Measurements from ENCODE around the gene ALG14.
"Not testable (repeated sequence)": the region's sequence is repeated elsewhere in the genome, so short reads cannot be mapped to it uniquely, and the experiment has no call there.

Gene ALG14

DNA sequence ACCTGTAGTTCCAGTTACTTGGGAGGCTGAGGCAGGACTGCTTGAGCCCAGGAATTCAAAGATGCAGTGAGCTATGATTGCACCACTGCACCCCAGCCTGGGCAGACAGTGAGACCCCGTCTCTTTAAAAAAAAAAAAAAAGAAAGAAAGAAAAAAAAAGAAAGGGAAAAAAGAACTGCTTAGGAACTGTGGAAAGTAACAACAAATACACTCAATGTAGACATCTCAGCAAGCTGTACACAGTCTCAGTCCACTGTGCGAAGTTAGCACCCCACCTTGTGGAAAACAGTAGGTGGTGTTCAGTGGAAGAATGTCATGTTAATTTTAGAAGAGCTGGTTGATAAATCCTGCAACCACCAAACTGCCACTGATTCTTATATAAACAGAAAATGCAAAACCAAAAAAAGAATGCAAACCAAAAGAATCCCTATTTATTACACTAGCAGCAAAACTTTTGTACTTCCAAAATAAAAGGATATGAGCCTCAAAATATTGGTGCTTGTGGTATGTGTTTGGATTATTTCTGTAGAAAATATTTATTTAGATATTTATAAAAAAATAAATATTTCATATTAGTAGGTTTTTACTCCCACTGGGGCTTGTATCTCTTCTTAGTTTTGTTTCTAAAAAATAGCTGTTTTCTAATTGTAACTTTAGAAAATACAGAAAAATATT is 31.1 kb downstream of the ALG14 start:
- DNase-seq: peak; percentile 6 to 8

GRCh38 chr1:95040032-95040525 is 32.7 kb downstream of the ALG14 start:
- no peak for DNase-seq

DNA sequence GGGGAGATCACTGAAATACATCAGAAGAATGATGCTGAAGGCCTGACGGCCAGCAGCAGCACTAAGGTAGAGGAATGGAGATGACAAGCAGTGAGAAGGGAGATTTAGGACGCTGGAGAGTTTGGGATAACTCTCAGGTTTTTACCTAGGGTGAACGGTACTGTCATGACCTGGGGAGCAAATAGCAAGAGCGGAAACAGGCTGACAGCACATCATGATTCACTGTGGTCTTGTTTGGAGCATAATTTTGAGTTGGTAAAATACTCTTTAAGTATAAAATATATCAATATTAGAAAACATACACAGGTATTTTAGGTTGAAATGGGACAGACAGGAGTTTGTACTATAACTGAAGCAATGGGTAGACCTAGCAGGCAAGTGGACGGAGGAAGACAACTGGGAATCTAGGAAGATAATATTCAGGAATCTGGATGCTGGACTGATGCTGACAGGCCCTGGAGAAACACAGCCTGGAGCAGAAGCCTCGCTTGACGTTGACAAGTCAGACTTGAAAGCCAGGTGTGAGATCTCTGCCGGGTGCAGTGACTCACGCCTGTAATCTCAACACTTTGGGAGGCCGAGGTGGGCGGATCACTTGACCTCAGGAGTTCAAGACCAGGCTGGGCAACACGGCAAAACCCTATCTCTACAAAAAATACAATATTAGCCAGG is 33.3 kb downstream of the ALG14 start:
- no peak for DNase-seq

DNA sequence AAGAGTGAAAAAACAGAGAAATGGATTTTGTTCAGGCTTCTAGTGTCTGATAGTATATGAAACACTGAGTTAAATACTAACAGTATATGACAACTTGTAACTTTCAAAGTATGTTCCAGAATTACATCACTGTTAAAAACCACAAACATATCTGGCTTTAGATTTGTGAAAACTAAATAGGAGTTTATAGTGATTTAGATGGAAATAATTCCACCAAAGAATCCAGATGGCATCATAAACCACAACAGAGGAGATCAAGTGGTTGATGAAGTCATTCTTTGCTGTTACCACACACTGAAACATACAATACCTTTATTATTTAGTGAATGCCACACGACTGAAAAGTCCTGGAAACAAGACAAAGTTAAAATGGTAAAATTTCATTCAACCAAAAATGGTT is 37.2 kb downstream of the ALG14 start:
- DNase-seq: no peak

DNA sequence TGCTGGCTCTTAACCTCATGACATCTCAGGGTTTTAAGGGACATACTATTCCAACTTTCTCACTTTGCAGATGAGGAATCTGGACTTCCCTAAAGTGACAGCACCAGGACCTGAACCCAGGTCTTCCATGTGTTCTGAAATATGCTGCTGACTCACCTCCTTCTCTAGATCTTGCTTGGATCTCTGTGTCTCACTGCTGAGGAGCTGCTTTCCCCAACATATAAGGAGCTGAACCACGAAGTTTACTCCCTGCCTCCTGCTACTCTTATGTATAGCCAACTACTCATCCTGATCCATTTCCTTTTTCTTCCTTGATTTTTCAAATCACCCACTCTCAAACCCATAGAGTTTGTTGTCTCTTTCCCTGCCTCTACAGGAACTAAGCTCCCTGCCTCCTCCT is 38.2 kb downstream of the ALG14 start:
- DNase-seq: no peak

DNA sequence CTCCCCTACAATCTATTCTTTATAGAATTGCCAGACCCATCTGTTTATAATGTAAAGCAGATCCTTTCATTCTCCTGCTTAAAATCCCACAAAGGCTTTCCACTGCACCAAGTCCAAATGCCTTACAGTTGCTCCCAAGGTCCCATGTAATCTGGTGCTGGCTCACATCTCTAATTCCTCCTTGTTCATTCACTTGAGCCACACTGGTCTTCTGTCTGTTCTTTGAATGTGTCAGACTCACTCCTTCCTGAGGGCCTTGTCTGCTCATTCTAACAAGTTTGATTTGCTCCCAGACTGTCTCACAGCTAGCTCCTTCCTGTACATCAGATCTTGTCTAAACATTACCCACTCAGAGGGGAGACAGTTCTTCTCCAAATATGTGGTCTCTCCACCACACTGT is 38.9 kb downstream of the ALG14 start:
- DNase-seq: no peak

DNA sequence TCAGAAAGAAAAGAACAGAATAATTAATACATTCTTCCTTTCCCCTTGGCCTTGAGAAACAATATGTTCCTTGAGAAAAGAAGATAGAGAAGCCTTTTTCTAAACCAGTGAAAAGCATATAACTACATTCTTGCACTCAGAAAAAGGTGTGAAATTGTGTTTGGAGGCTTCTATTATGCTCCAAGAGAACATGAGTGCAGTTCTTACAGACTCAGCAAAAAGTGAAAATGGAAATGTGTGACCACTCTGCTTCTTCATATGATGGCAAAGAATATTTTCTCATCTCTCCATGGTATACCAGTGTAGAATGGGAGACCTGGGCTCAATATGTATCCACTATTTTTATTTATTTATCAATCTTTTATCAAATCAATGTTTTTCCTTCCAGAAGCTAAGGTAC is 43.2 kb downstream of the ALG14 start:
- DNase-seq: no peak

GRCh38 chr1:95028954-95029353 is 43.8 kb downstream of the ALG14 start:
- DNase-seq: no peak

- no peak for DNase-seq
Measured at GRCh38 chr1:95027046-95027445, 45.7 kb downstream of the ALG14 start.

DNA sequence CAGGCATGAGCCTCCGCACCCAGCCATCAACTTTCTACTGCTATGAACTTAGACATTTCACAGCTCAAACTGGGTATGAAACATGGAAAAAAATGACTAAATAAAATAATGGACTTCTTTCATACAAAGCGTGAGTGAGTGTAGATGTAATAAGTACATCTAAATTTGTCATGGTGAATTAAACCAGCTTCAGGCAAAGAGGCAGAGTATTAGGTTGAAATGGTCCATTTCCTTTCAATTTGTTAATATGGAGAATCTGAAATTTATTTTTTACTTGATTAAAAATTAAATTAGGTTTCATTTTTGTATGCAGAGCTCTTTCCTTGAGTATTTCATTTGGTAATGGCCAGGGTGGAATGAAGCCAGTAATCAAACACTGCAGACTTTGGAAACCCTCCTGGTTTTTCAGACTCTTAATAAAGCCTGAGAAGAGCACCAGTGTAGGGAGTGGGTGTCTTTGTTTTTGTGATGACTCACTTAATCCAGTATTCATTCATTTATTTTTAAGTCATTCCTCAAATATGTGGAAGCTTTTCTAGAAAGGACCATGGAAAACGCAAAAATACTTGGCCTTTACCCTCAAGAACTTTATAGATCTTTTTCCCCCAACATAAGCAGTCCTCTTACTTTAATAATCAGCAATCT is 49.2 kb downstream of the ALG14 start:
- no peak for DNase-seq

- DNase-seq: no peak
Measured at GRCh38 chr1:95022644-95022926, 50.2 kb downstream of the ALG14 start.

DNA sequence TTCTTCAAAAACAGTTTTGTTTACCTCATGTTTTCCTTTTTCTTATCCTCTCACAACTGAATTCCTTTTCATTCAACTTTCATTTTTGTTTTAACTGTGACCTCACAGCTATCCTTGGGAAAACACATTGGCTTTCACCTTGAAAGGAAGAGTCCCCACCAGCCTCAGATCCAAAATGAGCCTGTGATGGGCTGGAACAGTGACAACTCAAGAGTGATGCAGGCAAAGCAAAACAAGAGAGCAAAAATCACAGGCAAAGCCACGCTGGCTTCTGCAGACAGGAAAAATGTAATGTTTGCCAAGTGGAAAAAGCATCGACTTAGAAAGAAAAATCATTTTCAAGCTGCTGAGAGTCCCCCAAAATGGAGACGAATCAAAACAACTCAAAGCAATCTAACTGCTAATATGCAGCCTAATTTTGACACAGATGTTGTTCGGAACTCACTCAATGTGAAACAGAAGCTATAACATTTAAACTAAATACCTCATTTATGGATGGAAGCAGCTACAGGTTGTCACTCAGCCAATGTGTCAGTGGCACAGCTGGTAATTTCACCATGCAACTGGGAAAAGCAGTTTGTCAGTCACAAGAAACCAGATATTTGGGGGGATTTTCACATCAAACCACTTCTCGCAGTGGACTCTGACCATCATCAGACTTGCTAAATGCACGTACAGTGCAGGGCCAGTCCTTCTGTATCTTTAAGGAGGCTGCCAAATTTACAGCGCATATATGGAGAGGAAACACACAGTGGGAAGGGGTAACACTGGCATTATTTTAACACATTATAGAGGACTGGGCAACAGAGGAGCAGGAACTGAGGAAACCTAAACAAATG is 50.7 kb downstream of the ALG14 start:
- no peak for DNase-seq

DNA sequence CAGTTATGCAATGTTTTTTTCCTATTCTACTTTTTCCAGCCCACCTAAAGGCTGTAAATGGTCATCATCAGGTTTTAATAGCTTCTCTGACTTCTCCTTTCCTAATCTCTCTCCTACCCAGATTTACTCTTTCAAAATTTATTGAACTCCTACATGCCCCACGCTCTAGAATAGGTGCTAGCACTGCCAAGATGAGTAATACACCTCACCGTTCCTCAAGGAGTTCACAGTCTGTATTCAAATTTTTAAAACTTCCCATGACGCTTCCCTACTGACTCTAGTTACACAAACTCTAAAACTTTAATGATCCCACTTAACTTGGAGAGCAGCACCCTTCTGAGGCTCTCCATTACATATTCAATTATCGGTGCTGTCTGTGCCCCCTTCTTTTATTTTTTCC is 51.6 kb downstream of the ALG14 start:
- no peak for DNase-seq

DNA sequence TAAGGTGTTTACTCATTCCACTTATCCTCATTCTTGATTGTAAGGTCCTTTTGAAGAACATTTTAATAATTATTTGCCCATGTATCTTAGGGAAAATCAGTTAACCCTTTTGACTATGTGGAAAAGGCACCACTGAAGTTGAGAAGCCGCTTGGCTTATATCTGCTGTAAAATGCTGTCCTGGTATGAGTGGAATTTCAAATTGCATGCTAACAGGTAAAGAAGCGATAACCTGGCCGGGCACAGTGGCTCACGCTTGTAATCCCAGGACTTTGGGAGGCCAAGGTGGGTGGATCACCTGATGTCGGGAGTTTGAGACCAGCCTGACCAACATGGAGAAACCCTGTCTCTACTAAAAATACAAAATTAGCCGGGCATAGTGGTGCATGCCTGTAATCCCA is 53.3 kb downstream of the ALG14 start:
- DNase-seq: not testable (repeated sequence)

GRCh38 chr1:95018602-95019369 is 54.0 kb downstream of the ALG14 start:
- DNase-seq: no peak

DNA sequence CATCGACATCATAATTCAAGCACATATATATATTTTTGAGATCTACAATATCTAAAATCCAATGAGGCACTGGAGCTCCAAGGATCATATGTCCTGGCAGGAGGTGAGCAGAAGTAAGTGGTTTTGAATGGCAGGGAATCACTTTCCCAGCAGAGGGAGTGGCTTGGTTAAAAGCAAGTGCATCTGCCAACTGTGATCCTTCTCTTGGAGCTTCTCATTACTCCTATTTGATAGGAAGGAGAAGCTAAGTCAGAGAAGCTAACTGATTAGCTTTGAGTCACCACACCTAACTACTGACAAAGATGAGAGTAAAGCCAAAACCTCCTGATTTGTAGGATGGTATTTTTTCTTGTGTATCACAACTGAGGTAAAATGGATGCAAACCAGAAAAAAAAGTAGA is 55.0 kb downstream of the ALG14 start:
- DNase-seq: no peak

DNA sequence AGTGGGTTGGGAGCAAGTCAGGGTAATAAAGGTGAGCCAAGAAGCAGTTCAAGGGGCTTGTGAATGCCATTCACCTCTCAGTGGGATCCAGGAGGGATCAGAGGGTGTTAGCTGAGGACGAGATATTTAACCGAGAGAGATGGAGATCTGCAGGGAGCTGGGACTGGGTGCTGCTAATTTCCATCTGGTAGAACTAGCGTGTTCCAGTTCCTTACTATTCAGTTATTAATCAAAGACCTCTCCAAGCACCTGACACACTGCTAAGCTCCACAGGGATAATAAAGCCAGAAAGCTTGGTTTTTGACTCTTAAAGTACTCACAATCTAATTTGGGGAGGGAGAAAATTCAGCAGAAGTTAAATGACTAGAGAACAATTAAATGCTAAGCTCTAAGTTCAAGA is 57.7 kb downstream of the ALG14 start:
- DNase-seq: no peak

- peak in 1 of 2 experiments; percentile 24 for DNase-seq
Measured at GRCh38 chr1:95013950-95014574, 58.7 kb downstream of the ALG14 start.

GRCh38 chr1:95012389-95012788 is 60.4 kb downstream of the ALG14 start:
- no peak for DNase-seq

GRCh38 chr1:95010158-95010557 is 62.6 kb downstream of the ALG14 start:
- DNase-seq: no peak

GRCh38 chr1:95007687-95008086 is 65.1 kb downstream of the ALG14 start:
- no peak for DNase-seq

- no peak for DNase-seq
Measured at GRCh38 chr1:95006681-95007080, 66.1 kb downstream of the ALG14 start.
